ENCODE measurements around the gene SP6. TPM values are rescaled to one million over a fixed set of nuclear protein-coding genes. Genes with fewer than 3 reads are reported as not detected.

SP6 gene
- total RNA-seq, 1 donor: 0.27 TPM

GRCh38 chr17:47815106-47815918, 35.7 kb downstream of the SP6 start:
- DNase-seq (ENCODE audit: low read depth in 2 of 3, low spot score in 2 of 3): no peak

GRCh38 chr17:47813512-47814031, 37.4 kb downstream of the SP6 start:
- DNase-seq (ENCODE audit: low read depth in 2 of 3, low spot score in 2 of 3): no peak

- no peak for DNase-seq (ENCODE audit: low read depth in 2 of 3, low spot score in 2 of 3)
These were observed 37.9 kb downstream of the SP6 start for GRCh38 chr17:47813077-47813476.

- no peak for DNase-seq (ENCODE audit: low read depth in 2 of 3, low spot score in 2 of 3)
These were observed 38.6 kb downstream of the SP6 start for GRCh38 chr17:47812146-47812920.

- DNase-seq (ENCODE audit: low read depth in 2 of 3, low spot score in 2 of 3): no peak
These were observed 39.3 kb downstream of the SP6 start for GRCh38 chr17:47811709-47812108.

GRCh38 chr17:47810901-47811635, 39.9 kb downstream of the SP6 start:
- no peak for DNase-seq (ENCODE audit: low read depth in 2 of 3, low spot score in 2 of 3)

GRCh38 chr17:47810200-47810821, 40.7 kb downstream of the SP6 start:
- DNase-seq (ENCODE audit: low read depth in 2 of 3, low spot score in 2 of 3): no peak

GRCh38 chr17:47808830-47809480, 42.0 kb downstream of the SP6 start:
- no peak for DNase-seq (ENCODE audit: low read depth in 2 of 3, low spot score in 2 of 3)

GRCh38 chr17:47808036-47808829, 42.7 kb downstream of the SP6 start:
- no peak for DNase-seq (ENCODE audit: low read depth in 2 of 3, low spot score in 2 of 3)

- DNase-seq (ENCODE audit: low read depth in 2 of 3, low spot score in 2 of 3): no peak
These were observed 43.5 kb downstream of the SP6 start for GRCh38 chr17:47807421-47807820.

- no peak for DNase-seq (ENCODE audit: low read depth in 2 of 3, low spot score in 2 of 3)
These were observed 44.1 kb downstream of the SP6 start for GRCh38 chr17:47806913-47807255.

GRCh38 chr17:47806026-47806912, 44.7 kb downstream of the SP6 start:
- DNase-seq (ENCODE audit: low read depth in 2 of 3, low spot score in 2 of 3): no peak

GRCh38 chr17:47804461-47804860, 46.5 kb downstream of the SP6 start:
- no peak for DNase-seq (ENCODE audit: low read depth in 2 of 3, low spot score in 2 of 3)

GRCh38 chr17:47803751-47804150, 47.2 kb downstream of the SP6 start:
- no peak for DNase-seq (ENCODE audit: low read depth in 2 of 3, low spot score in 2 of 3)

- DNase-seq (ENCODE audit: low read depth in 2 of 3, low spot score in 2 of 3): no peak
These were observed 47.8 kb downstream of the SP6 start for GRCh38 chr17:47803201-47803600.

GRCh38 chr17:47802341-47803022, 48.5 kb downstream of the SP6 start:
- peak in 2 of 3 donors; percentile 33 to 58 for DNase-seq (ENCODE audit: low read depth in 2 of 3, low spot score in 2 of 3)

GRCh38 chr17:47801906-47802305, 49.1 kb downstream of the SP6 start:
- DNase-seq (ENCODE audit: low read depth in 2 of 3, low spot score in 2 of 3): no peak
